Measurements from ENCODE around the gene FBXO7.

The FBXO7 gene

GRCh38 chr22:32474635-32475467 lies at the start of gene FBXO7:
TSS of gene FBXO7 (plus strand) at chr22:32474811. CDS start at chr22:32475003, 192 bp downstream.
- TF ChIP-seq ZNF274 (IDR thresholded peaks at IDR 0.05; ENCODE audit: low read depth, low read length) = no peak
- H3K4me3 ChIP-seq (ENCODE audit: low read length) = peak within 1 kb of the TSS; percentile 98

- TF ChIP-seq ZNF274 (IDR thresholded peaks at IDR 0.05; ENCODE audit: low read depth, low read length) = no peak
- H3K4me3 ChIP-seq (ENCODE audit: low read length) = no peak overlapping the region
Measured at GRCh38 chr22:32426881-32427280, 47.7 kb upstream of the FBXO7 start.

GRCh38 chr22:32430352-32430751 lies 44.3 kb upstream of the FBXO7 start:
- H3K4me3 ChIP-seq (ENCODE audit: low read length) = no peak overlapping the region
- TF ChIP-seq ZNF274 (IDR thresholded peaks at IDR 0.05; ENCODE audit: low read depth, low read length) = no peak

GRCh38 chr22:32444068-32444467 lies 30.5 kb upstream of the FBXO7 start:
- no peak overlapping the region for H3K4me3 ChIP-seq (ENCODE audit: low read length)
- TF ChIP-seq ZNF274 (IDR thresholded peaks at IDR 0.05; ENCODE audit: low read depth, low read length) = no peak

- H3K4me3 ChIP-seq (ENCODE audit: low read length) = no peak overlapping the region
Measured at GRCh38 chr22:32446321-32446720, 28.3 kb upstream of the FBXO7 start.

GRCh38 chr22:32448980-32449379 lies 25.6 kb upstream of the FBXO7 start:
- no peak for TF ChIP-seq ZNF274 (IDR thresholded peaks at IDR 0.05; ENCODE audit: low read depth, low read length)
- no peak overlapping the region for H3K4me3 ChIP-seq (ENCODE audit: low read length)

More at GRCh38 chr22:32446321-32446720, 28.3 kb upstream of the FBXO7 start:
- no peak for TF ChIP-seq ZNF274 (IDR thresholded peaks at IDR 0.05; ENCODE audit: low read depth, low read length)

- TF ChIP-seq ZNF274 (IDR thresholded peaks at IDR 0.05; ENCODE audit: low read depth, low read length) = no peak
- no peak overlapping the region for H3K4me3 ChIP-seq (ENCODE audit: low read length)
Measured at GRCh38 chr22:32457031-32457430, 17.6 kb upstream of the FBXO7 start.

GRCh38 chr22:32462452-32462851 lies 12.2 kb upstream of the FBXO7 start:
- no peak overlapping the region for H3K4me3 ChIP-seq (ENCODE audit: low read length)
- no peak for TF ChIP-seq ZNF274 (IDR thresholded peaks at IDR 0.05; ENCODE audit: low read depth, low read length)

GRCh38 chr22:32465661-32466060 lies 8.9 kb upstream of the FBXO7 start:
- H3K4me3 ChIP-seq (ENCODE audit: low read length) = no peak overlapping the region
- no peak for TF ChIP-seq ZNF274 (IDR thresholded peaks at IDR 0.05; ENCODE audit: low read depth, low read length)

GRCh38 chr22:32466496-32466895 lies 8.1 kb upstream of the FBXO7 start:
- no peak overlapping the region for H3K4me3 ChIP-seq (ENCODE audit: low read length)
- TF ChIP-seq ZNF274 (IDR thresholded peaks at IDR 0.05; ENCODE audit: low read depth, low read length) = no peak

- no peak overlapping the region for H3K4me3 ChIP-seq (ENCODE audit: low read length)
- TF ChIP-seq ZNF274 (IDR thresholded peaks at IDR 0.05; ENCODE audit: low read depth, low read length) = no peak
Measured at GRCh38 chr22:32469799-32470212, 4.8 kb upstream of the FBXO7 start.

- H3K4me3 ChIP-seq (ENCODE audit: low read length) = peak overlapping the region; percentile 98; the same call in 1 of the 2 replicates
- TF ChIP-seq ZNF274 (IDR thresholded peaks at IDR 0.05; ENCODE audit: low read depth, low read length) = no peak
Measured at GRCh38 chr22:32473388-32473952, 1.1 kb upstream of the FBXO7 start.

- no peak for TF ChIP-seq ZNF274 (IDR thresholded peaks at IDR 0.05; ENCODE audit: low read depth, low read length)
Measured at GRCh38 chr22:32475468-32476010, 928 bp downstream of the FBXO7 start.

GRCh38 chr22:32476281-32477195 lies 1.9 kb downstream of the FBXO7 start:
- H3K4me3 ChIP-seq (ENCODE audit: low read length) = peak overlapping the region; percentile 98; the same call in 1 of the 2 replicates
- no peak for TF ChIP-seq ZNF274 (IDR thresholded peaks at IDR 0.05; ENCODE audit: low read depth, low read length)

More at GRCh38 chr22:32475468-32476010, 928 bp downstream of the FBXO7 start:
- H3K4me3 ChIP-seq (ENCODE audit: low read length) = peak overlapping the region; percentile 98
